Adrenal gland (tissue), 5 donors: ENCODE measurements around the gene PCID2.
"Not testable (repeated sequence)": the region's sequence is repeated elsewhere in the genome, so short reads cannot be mapped to it uniquely, and the experiment has no call there.

ENCODE experiments used
- CTCF ChIP-seq, 6 experiments: fragments of 450-650 bp in 4 of 6; fragments of 200-600 bp in 2 of 6; sonication (generic) in 1 of 6; IDR thresholded peaks; 1 replicate in 5 of 6; 2 replicates in 1 of 6; pipeline versions ENCODE4 v1.5.1 to v1.8.0; 2016 to 2021; ENCODE audit warnings: antibody characterized with exemption in 6 of 6, mild to moderate bottlenecking in 2 of 6, moderate library complexity in 1 of 6
- POLR2A ChIP-seq, 2 donors: fragments of 450-650 bp; IDR thresholded peaks; one replicate each; pipeline ENCODE4 v1.6.1; 2017; ENCODE audit warnings: antibody characterized with exemption in 2 of 2, mild to moderate bottlenecking in 2 of 2, moderate library complexity in 1 of 2
- donor health status: DM: no; HTN: no; CAD: no.

- TF ChIP-seq CTCF, POLR2A (IDR thresholded peaks at IDR 0.05): not testable (repeated sequence)
Observed at GRCh38 chr13:113257908-113258307, 49.4 kb upstream of the PCID2 start.
